PC-3 (cell line): ENCODE results near the gene ANKZF1. TPM values are rescaled to one million over a fixed set of nuclear protein-coding genes. Genes with fewer than 3 reads are reported as not detected.

Experiments
- ATAC-seq: fragments of 200-7000 bp; cut with Tn5 transposase; 2 replicates; pipeline ENCODE4 v1.9.1; 2020; ENCODE audit warnings: mild to moderate bottlenecking, moderate library complexity
- BruUV-seq: library from RNA; stranded (reverse); fragments of 400-500 nt; replicated peaks from 2 replicates; lab custom pipeline; 2021; lab: Mats Ljungman, UMichigan
- CTCF ChIA-PET: fragments of 300-600 bp; sonication (Branson Sonifier 250); formaldehyde crosslinking; loops from one replicate; lab custom pipeline; 2022; ENCODE audit warnings: antibody characterized with exemption; lab: Charles Lee
- POLR2A ChIA-PET: fragments of 300-600 bp; sonication (Branson Sonifier 250); formaldehyde crosslinking; loops from one replicate; lab custom pipeline; 2022; ENCODE audit warnings: antibody characterized with exemption; ENCODE audit not compliant: unreplicated experiment; lab: Charles Lee
- DNase-seq: peaks from one replicate; pipeline ENCODE4 v3.0.0-alpha.2; 2015
- H2AFZ ChIP-seq: fragments of 300-600 bp; sonication (generic); 2 replicates; pipeline ENCODE4 v1.6.0; 2016; ENCODE audit warnings: antibody characterized with exemption, low read length
- H3F3A ChIP-seq: fragments of 300-600 bp; sonication (generic); one replicate; pipeline ENCODE4 v1.6.0; 2017; ENCODE audit warnings: antibody characterized with exemption, low read length, control low read depth, mild to moderate bottlenecking; ENCODE audit not compliant: unreplicated experiment
- H3K27ac ChIP-seq: fragments of 300-600 bp; sonication (generic); 2 replicates; pipeline ENCODE4 v1.5.1; 2016; ENCODE audit warnings: mild to moderate bottlenecking, low read length
- H3K27me3 ChIP-seq: fragments of 300-600 bp; sonication (generic); 2 replicates; pipeline ENCODE4 v1.6.1; 2016; ENCODE audit warnings: low read length, mixed read lengths
- H3K36me3 ChIP-seq: fragments of 300-600 bp; sonication (generic); 2 replicates; pipeline ENCODE4 v1.6.1; 2016; ENCODE audit warnings: low read depth, mixed run types, low read length, mixed read lengths
- H3K4me1 ChIP-seq: fragments of 300-600 bp; sonication (generic); 2 replicates; pipeline ENCODE4 v1.5.1; 2016; ENCODE audit warnings: low read length; ENCODE audit not compliant: insufficient read depth
- H3K4me2 ChIP-seq: fragments of 300-600 bp; sonication (generic); 2 replicates; pipeline ENCODE4 v1.6.0; 2016; ENCODE audit warnings: low read length
- H3K4me3 ChIP-seq: fragments of 300-600 bp; sonication (generic); 2 replicates; pipeline ENCODE4 v1.5.1; 2016; ENCODE audit warnings: mild to moderate bottlenecking, low read length, mixed read lengths
- H3K79me2 ChIP-seq: fragments of 300-600 bp; sonication (generic); 2 replicates; pipeline ENCODE4 v1.6.1; 2017; ENCODE audit warnings: low read length, mixed read lengths
- H3K9ac ChIP-seq: fragments of 300-600 bp; sonication (generic); 2 replicates; pipeline ENCODE4 v1.6.0; 2016; ENCODE audit warnings: mild to moderate bottlenecking, low read length
- H3K9me2 ChIP-seq: fragments of 300-600 bp; sonication (generic); replicated peaks from 2 replicates; pipeline ENCODE4 v1.6.1; 2016; ENCODE audit warnings: mixed run types, low read length, mixed read lengths
- H3K9me3 ChIP-seq: fragments of 300-600 bp; sonication (generic); 2 replicates; pipeline ENCODE4 v1.6.1; 2016; ENCODE audit warnings: low read length, mixed read lengths
- H4K20me1 ChIP-seq: fragments of 300-600 bp; sonication (generic); 2 replicates; pipeline ENCODE4 v1.6.1; 2016; ENCODE audit warnings: low read length, mixed read lengths
- CTCF ChIP-seq: fragments of 300-600 bp; sonication (generic); conservative IDR thresholded peaks from 2 replicates; pipeline ENCODE4 v1.5.1; 2017; ENCODE audit warnings: antibody characterized with exemption, low read depth, mild to moderate bottlenecking, low read length
- EZH2 ChIP-seq: fragments of 300-600 bp; sonication (generic); IDR thresholded peaks from one replicate; pipeline ENCODE4 v1.6.1; 2017; ENCODE audit warnings: antibody characterized with exemption, mild to moderate bottlenecking, low read length; ENCODE audit not compliant: unreplicated experiment
- EZH2phosphoT487 ChIP-seq: fragments of 300-600 bp; sonication (generic); IDR thresholded peaks from 2 replicates; pipeline ENCODE4 v1.6.1; 2018; ENCODE audit warnings: mild to moderate bottlenecking, antibody characterized with exemption, low read length, borderline replicate concordance
- intact Hi-C: fragments of 100-400 bp; cut with micrococcal nuclease; formaldehyde crosslinking; loops from 2 replicates; pipeline ENCODE4 v1.9.0; 2023
- total RNA-seq: library from RNA; depleted of rRNA; stranded (reverse); fragments of >200 nt; gene quantifications from 2 replicates; pipeline ENCODE4 v1.2.3, GENCODE V29; 2014

ANKZF1 gene
- total RNA-seq, 1 experiment from 2014 or later = 67.9 TPM

DNA sequence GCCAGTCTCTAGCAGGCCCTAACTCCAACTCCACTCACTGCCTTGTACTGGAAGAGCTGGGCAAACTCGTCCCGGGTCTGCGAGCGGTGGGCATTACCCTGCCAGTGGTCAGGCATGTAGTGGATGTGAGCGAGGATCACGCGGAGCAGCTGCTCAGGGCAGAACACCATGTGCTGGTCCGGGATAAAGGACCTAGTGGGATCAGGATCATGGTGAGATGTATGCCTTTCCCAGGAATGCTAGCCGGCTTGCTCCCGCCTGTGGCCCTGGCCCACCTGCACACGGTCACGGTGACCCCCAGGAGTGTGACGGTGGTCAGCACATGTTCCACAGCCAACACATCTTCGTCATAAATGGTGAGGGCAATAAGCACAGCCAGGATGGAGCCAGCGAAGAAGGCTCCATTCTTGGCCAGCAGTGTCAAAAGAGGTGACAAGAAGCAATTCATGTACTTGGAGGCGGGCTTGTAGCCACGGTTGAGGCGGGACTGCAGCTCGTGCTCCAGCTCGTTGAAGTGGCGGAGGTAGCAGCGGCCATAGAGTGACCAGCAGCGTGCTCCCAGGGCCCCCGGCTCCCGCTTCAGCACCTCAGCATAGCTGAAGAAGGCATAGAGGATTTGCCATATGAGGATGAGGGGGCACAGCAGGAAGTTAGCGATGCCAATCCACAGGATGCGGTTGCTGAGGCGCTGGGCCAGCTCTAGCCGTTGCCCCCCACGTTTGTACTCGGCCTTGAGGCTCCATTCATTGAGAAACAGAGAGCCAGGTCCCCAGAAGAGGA is 5.6 kb upstream of the ANKZF1 start:
- Histone ChIP-seq H3K27ac (no peak overlapping the region), H3K4me3 (no peak overlapping the region), H3K27me3 (no peaks in the 10 kb centered on the region), H3K4me2 (no peak overlapping the region), H3K9ac (no peak overlapping the region), H3K79me2 (peaks cover 20% of the 10 kb centered on the region), H3F3A (no peaks in the 10 kb centered on the region), H2AFZ (no peak overlapping the region), H3K9me2 (no peaks in the 10 kb centered on the region), H4K20me1 (no peaks in the 10 kb centered on the region), H3K36me3 (peaks cover 15% of the 10 kb centered on the region), H3K4me1 (peaks cover 16% of the 10 kb centered on the region), H3K9me3 (no peaks in the 10 kb centered on the region)
- DNase-seq = no peak
- POLR2A ChIA-PET = no interaction called here
- ATAC-seq = no peak
- TF ChIP-seq EZH2phosphoT487 = no peak
- TF ChIP-seq EZH2 = no peak
- TF ChIP-seq CTCF = no peak
- no TSS peak for BruUV-seq
- intact Hi-C loops = no loop called here
- CTCF ChIA-PET = no interaction called here

- no peak overlapping the region for H3K4me2 ChIP-seq
- H3K79me2 ChIP-seq = peaks cover 26% of the 10 kb centered on the region
- no peaks in the 10 kb centered on the region for H3F3A ChIP-seq
- no peaks in the 10 kb centered on the region for H3K9me2 ChIP-seq
- H3K36me3 ChIP-seq = peaks cover 14% of the 10 kb centered on the region
- H3K27me3 ChIP-seq = no peaks in the 10 kb centered on the region
- TF ChIP-seq EZH2 = no peak
- TF ChIP-seq EZH2phosphoT487 = no peak
- TF ChIP-seq CTCF = no peak
- no TSS peak for BruUV-seq
- H3K4me1 ChIP-seq = peaks cover 12% of the 10 kb centered on the region
- H3K9me3 ChIP-seq = no peaks in the 10 kb centered on the region
- H3K27ac ChIP-seq = no peak overlapping the region
- intact Hi-C loops = no loop called here
- no peak overlapping the region for H3K4me3 ChIP-seq
- no peaks in the 10 kb centered on the region for H4K20me1 ChIP-seq
- ChIA-PET POLR2A (no interaction called here), CTCF (no interaction called here)
- no peak overlapping the region for H3K9ac ChIP-seq
- DNase-seq (no peak), ATAC-seq (no peak)
- no peak overlapping the region for H2AFZ ChIP-seq
These were observed 4.3 kb upstream of the ANKZF1 start for GRCh38 chr2:219225350-219225749.
